Dermis microvascular lymphatic vessel endothelial cell (primary cell): ENCODE data around the gene BLVRB. TPM values are rescaled to one million over a fixed set of nuclear protein-coding genes. Genes with fewer than 3 reads are reported as not detected.

Experiments
- DNase-seq, 2 donors: peaks; one replicate each; pipeline versions ENCODE4 v3.0.0 to v3.0.0-alpha.2; 2010; ENCODE audit warnings: low read depth in 2 of 2
- total RNA-seq: library from RNA; depleted of rRNA; stranded (reverse); fragments of >200 nt; gene quantifications from 2 replicates; pipeline ENCODE4 v1.2.1, GENCODE V29; 2014

BLVRB gene
- total RNA-seq, 1 donor from 2014 or later: 39.8 TPM

GRCh38 chr19:40403262-40403984, 62.1 kb downstream of the BLVRB start:
- peak; percentile 77 to 90 for DNase-seq

GRCh38 chr19:40400559-40400958, 65.0 kb downstream of the BLVRB start:
- no peak for DNase-seq

- DNase-seq: peak in 1 of 2 donors; percentile 37
These were observed 67.0 kb downstream of the BLVRB start for GRCh38 chr19:40398417-40399131.

Other genes with a start within 250 kb of the BLVRB start
- gene TTC9B, start 247.4 kb downstream of the BLVRB start, total RNA-seq: not detected in 2 replicates
- 0.13 TPM in 1 of 2 replicates, not detected in the other for gene CCNP, start 239.1 kb downstream of the BLVRB start, total RNA-seq
- gene AKT2, start 180.4 kb downstream of the BLVRB start, total RNA-seq: 23.1 and 28.1 TPM in 2 replicates
- 4.4 and 8.0 TPM in 2 replicates for gene C19orf47, start 117.3 kb downstream of the BLVRB start, total RNA-seq
- gene PLD3, start 117.0 kb downstream of the BLVRB start, total RNA-seq: 88.6 and 150 TPM in 2 replicates
- under 0.01 TPM in 2 replicates for gene HIPK4, start 75.6 kb downstream of the BLVRB start, total RNA-seq
- gene PRX, start 52.4 kb downstream of the BLVRB start, total RNA-seq: 0.90 and 1.5 TPM in 2 replicates
- gene SERTAD1, start 39.8 kb downstream of the BLVRB start, total RNA-seq: 17.3 and 25.8 TPM in 2 replicates
- 18.0 and 24.1 TPM in 2 replicates for gene SERTAD3, start 21.4 kb downstream of the BLVRB start, total RNA-seq
- gene SPTBN4, start 1.3 kb upstream of the BLVRB start, total RNA-seq: under 0.01 TPM in 1 of 2 replicates, not detected in the other
- gene SHKBP1, start 111.1 kb upstream of the BLVRB start, total RNA-seq: 19.5 and 40.0 TPM in 2 replicates
- gene LTBP4, start 135.6 kb upstream of the BLVRB start, total RNA-seq: 12.3 and 60.8 TPM in 2 replicates
- 6.8 and 10.9 TPM in 2 replicates for gene NUMBL, start 224.9 kb upstream of the BLVRB start, total RNA-seq